Measurements from ENCODE around the gene HHAT.

The HHAT gene

GRCh38 chr1:210384625-210385024 is 55.9 kb downstream of the HHAT start:
- Histone ChIP-seq H3K4me2 (ENCODE audit: low read length) (no peak overlapping the region), H3K27me3 (ENCODE audit: control insufficient read depth, insufficient read depth, low read length) (no peaks in the 10 kb centered on the region), H2AFZ (no peak overlapping the region), H3K4me3 (ENCODE audit: low read depth, low read length) (no peak overlapping the region), H3K36me3 (ENCODE audit: control insufficient read depth, insufficient read depth, low read length) (no peaks in the 10 kb centered on the region), H3K79me2 (no peaks in the 10 kb centered on the region), H3K4me1 (no peaks in the 10 kb centered on the region), H3K9me3 (ENCODE audit: control insufficient read depth, low read length) (no peaks in the 10 kb centered on the region), H3K27ac (no peak overlapping the region), H3K9ac (no peak overlapping the region)
- TF ChIP-seq, protein P1, sequence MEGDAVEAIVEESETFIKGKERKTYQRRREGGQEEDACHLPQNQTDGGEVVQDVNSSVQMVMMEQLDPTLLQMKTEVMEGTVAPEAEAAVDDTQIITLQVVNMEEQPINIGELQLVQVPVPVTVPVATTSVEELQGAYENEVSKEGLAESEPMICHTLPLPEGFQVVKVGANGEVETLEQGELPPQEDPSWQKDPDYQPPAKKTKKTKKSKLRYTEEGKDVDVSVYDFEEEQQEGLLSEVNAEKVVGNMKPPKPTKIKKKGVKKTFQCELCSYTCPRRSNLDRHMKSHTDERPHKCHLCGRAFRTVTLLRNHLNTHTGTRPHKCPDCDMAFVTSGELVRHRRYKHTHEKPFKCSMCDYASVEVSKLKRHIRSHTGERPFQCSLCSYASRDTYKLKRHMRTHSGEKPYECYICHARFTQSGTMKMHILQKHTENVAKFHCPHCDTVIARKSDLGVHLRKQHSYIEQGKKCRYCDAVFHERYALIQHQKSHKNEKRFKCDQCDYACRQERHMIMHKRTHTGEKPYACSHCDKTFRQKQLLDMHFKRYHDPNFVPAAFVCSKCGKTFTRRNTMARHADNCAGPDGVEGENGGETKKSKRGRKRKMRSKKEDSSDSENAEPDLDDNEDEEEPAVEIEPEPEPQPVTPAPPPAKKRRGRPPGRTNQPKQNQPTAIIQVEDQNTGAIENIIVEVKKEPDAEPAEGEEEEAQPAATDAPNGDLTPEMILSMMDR (IDR thresholded peaks at IDR 0.05): no peak

GRCh38 chr1:210385228-210385627 is 56.5 kb downstream of the HHAT start:
- Histone ChIP-seq H3K4me3 (ENCODE audit: low read depth, low read length) (no peak overlapping the region), H3K9ac (no peak overlapping the region), H3K27ac (no peak overlapping the region), H3K79me2 (no peaks in the 10 kb centered on the region), H3K4me1 (no peaks in the 10 kb centered on the region), H3K36me3 (ENCODE audit: control insufficient read depth, insufficient read depth, low read length) (no peaks in the 10 kb centered on the region), H3K9me3 (ENCODE audit: control insufficient read depth, low read length) (no peaks in the 10 kb centered on the region), H3K4me2 (ENCODE audit: low read length) (no peak overlapping the region), H2AFZ (no peak overlapping the region), H3K27me3 (ENCODE audit: control insufficient read depth, insufficient read depth, low read length) (no peaks in the 10 kb centered on the region)
- TF ChIP-seq, protein P1 (IDR thresholded peaks at IDR 0.05): no peak

DNA sequence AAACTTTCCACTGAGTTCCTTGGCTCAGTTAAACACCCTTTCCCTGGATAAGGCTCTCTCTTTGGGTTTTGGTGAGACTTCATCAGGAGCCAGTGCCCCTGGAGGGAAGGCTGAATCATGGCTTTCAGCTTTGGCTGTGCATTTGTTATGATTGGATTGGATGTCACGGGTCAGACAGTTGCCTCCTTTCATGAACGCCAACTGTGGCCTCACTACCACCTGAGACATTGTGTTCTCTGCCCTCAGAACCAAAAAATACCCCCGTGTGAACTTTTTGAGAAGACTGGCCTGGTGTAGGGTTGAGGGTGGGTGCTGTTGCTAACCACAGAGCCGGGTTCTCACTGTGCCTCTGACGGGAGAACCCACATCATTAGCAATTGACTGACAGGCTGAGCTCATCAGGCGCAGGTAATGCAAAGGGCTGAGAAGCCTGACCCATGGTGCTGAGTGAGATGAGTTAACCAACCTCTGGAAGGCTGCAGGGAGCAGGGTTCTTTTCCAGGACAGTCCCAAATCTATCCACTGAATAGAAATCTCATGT is 65.6 kb downstream of the HHAT start:
- Histone ChIP-seq H3K27ac (no peak overlapping the region), H3K4me1 (no peaks in the 10 kb centered on the region), H3K4me3 (ENCODE audit: low read depth, low read length) (no peak overlapping the region), H3K4me2 (ENCODE audit: low read length) (no peak overlapping the region), H3K9ac (no peak overlapping the region), H3K36me3 (ENCODE audit: control insufficient read depth, insufficient read depth, low read length) (no peaks in the 10 kb centered on the region), H3K79me2 (no peaks in the 10 kb centered on the region), H3K27me3 (ENCODE audit: control insufficient read depth, insufficient read depth, low read length) (no peaks in the 10 kb centered on the region), H3K9me3 (ENCODE audit: control insufficient read depth, low read length) (no peaks in the 10 kb centered on the region), H2AFZ (no peak overlapping the region)
- TF ChIP-seq, protein P1 (IDR thresholded peaks at IDR 0.05): no peak

GRCh38 chr1:210396541-210396940 is 67.8 kb downstream of the HHAT start:
- H3K9me3 ChIP-seq (ENCODE audit: control insufficient read depth, low read length): no peaks in the 10 kb centered on the region
- no peak overlapping the region for H3K27ac ChIP-seq
- H3K79me2 ChIP-seq: no peaks in the 10 kb centered on the region
- no peak overlapping the region for H3K4me3 ChIP-seq (ENCODE audit: low read depth, low read length)
- H3K4me1 ChIP-seq: no peaks in the 10 kb centered on the region
- no peak overlapping the region for H3K9ac ChIP-seq
- TF ChIP-seq, protein P1 (IDR thresholded peaks at IDR 0.05): no peak
- no peak overlapping the region for H2AFZ ChIP-seq
- no peaks in the 10 kb centered on the region for H3K27me3 ChIP-seq (ENCODE audit: control insufficient read depth, insufficient read depth, low read length)
- H3K4me2 ChIP-seq (ENCODE audit: low read length): no peak overlapping the region
- no peaks in the 10 kb centered on the region for H3K36me3 ChIP-seq (ENCODE audit: control insufficient read depth, insufficient read depth, low read length)

- no peaks in the 10 kb centered on the region for H3K36me3 ChIP-seq (ENCODE audit: control insufficient read depth, insufficient read depth, low read length)
- H3K27me3 ChIP-seq (ENCODE audit: control insufficient read depth, insufficient read depth, low read length): no peaks in the 10 kb centered on the region
- H3K9me3 ChIP-seq (ENCODE audit: control insufficient read depth, low read length): no peaks in the 10 kb centered on the region
- no peaks in the 10 kb centered on the region for H3K79me2 ChIP-seq
- H3K27ac ChIP-seq: no peak overlapping the region
- H2AFZ ChIP-seq: no peak overlapping the region
- no peak overlapping the region for H3K4me2 ChIP-seq (ENCODE audit: low read length)
- H3K4me3 ChIP-seq (ENCODE audit: low read depth, low read length): no peak overlapping the region
- no peaks in the 10 kb centered on the region for H3K4me1 ChIP-seq
- TF ChIP-seq, protein P1 (IDR thresholded peaks at IDR 0.05): no peak
- H3K9ac ChIP-seq: no peak overlapping the region
Measured at GRCh38 chr1:210397252-210397651, 68.5 kb downstream of the HHAT start.
